Breast epithelium (tissue), 4 donors: ENCODE results near the gene KRT85. TPM values are rescaled to one million over a fixed set of nuclear protein-coding genes. Genes with fewer than 3 reads are reported as not detected.

Source experiments
- DNase-seq, 2 donors: peaks; one replicate each; pipeline ENCODE4 v3.0.0-alpha.2; 2019; ENCODE audit warnings: low spot score in 2 of 2
- H3K27ac ChIP-seq, 2 donors: fragments of 200-600 bp; sonication (generic) in 1 of 2; one replicate each; pipeline ENCODE4 v1.5.1; 2016 to 2019; ENCODE audit warnings: mild to moderate bottlenecking in 1 of 2
- H3K27me3 ChIP-seq, 2 donors: fragments of 200-600 bp; sonication (generic) in 1 of 2; one replicate each; pipeline versions ENCODE4 v1.5.1 to v1.6.0; 2017 to 2019; ENCODE audit warnings: control low read depth in 1 of 2, mild to moderate bottlenecking in 1 of 2
- H3K36me3 ChIP-seq: fragments of 200-600 bp; one replicate; pipeline ENCODE4 v1.5.1; 2019
- H3K4me1 ChIP-seq, 2 donors: fragments of 200-600 bp; sonication (generic); one replicate each; pipeline ENCODE4 v1.5.1; 2016 to 2019; ENCODE audit warnings: control low read depth in 1 of 2
- H3K4me3 ChIP-seq, 3 donors: fragments of 200-600 bp; sonication (generic); 1 replicate in 2 of 3; 2 replicates in 1 of 3; pipeline ENCODE4 v1.5.1; 2016 to 2019; ENCODE audit warnings: mild to moderate bottlenecking in 3 of 3, moderate library complexity in 2 of 3
- H3K9me3 ChIP-seq, 2 donors: fragments of 200-600 bp; sonication (generic) in 1 of 2; one replicate each; pipeline ENCODE4 v1.5.1; 2016 to 2019; ENCODE audit warnings: control low read depth in 1 of 2
- POLR2A ChIP-seq: fragments of 450-650 bp; IDR thresholded peaks from one replicate; pipeline ENCODE4 v1.6.1; 2016; ENCODE audit warnings: antibody characterized with exemption, mild to moderate bottlenecking, moderate library complexity
- POLR2AphosphoS5 ChIP-seq, 3 donors: sonication (generic); formaldehyde crosslinking; IDR thresholded peaks; one replicate each; pipeline ENCODE4 v1.6.1; 2017; ENCODE audit warnings: antibody characterized with exemption in 3 of 3
- intact Hi-C: fragments of 100-400 bp; cut with DNase I; formaldehyde crosslinking; loops from one replicate; pipeline ENCODE4 v1.15.1; 2023; ENCODE audit warnings: low total_unique reads
- total RNA-seq, 3 donors: library from RNA; depleted of rRNA; stranded (reverse); fragments of >200 nt; gene quantifications; one replicate each; pipeline ENCODE4 v1.1.0, GENCODE V29; 2016
- TF ChIP-seq, protein P1 (sequence below), 3 donors: fragments of 450-650 bp; IDR thresholded peaks; one replicate each; pipeline ENCODE4 v1.5.1; 2016 to 2017; ENCODE audit warnings: antibody characterized with exemption in 3 of 3, mild to moderate bottlenecking in 3 of 3, moderate library complexity in 3 of 3

Gene KRT85
- total RNA-seq, 3 donors from 2014 or later, result not detected

DNA sequence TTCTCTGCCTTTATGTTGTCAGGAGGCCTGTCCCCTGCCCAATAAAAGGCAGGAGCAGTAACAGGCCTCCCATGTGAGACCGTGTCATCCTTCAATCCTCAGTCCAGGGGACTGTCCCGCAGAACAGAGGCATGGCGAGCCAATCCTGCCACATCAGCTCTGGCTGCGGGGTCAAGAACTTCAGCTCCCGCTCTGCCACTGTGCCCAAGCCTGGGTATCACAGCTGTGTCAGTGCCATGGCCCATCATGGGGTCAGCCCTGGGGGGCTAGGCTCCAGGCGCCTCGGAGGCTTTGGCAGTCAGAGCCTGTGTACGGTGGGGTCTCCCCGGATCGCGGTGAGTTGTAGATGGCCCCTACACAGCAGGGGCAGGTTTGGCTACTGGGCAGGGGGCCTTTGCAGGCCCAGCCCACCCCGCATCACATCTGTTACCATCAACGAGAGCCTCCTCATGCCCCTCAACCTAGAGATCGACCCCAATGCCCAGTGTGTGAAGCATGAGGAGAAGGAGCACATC lies 26.2 kb downstream of the KRT85 start:
- Histone ChIP-seq H3K36me3 (no peaks in the 10 kb centered on the region), H3K27me3 (no peaks in the 10 kb centered on the region), H3K4me1 (no peaks in the 10 kb centered on the region), H3K9me3 (peaks cover 4 to 17% of the 10 kb centered on the region in 2 donors), H3K27ac (no peak overlapping the region), H3K4me3 (no peak overlapping the region)
- no peak for TF ChIP-seq POLR2AphosphoS5 (IDR thresholded peaks at IDR 0.05)
- intact Hi-C loops, result no loop called here
- DNase-seq, result no peak

DNA sequence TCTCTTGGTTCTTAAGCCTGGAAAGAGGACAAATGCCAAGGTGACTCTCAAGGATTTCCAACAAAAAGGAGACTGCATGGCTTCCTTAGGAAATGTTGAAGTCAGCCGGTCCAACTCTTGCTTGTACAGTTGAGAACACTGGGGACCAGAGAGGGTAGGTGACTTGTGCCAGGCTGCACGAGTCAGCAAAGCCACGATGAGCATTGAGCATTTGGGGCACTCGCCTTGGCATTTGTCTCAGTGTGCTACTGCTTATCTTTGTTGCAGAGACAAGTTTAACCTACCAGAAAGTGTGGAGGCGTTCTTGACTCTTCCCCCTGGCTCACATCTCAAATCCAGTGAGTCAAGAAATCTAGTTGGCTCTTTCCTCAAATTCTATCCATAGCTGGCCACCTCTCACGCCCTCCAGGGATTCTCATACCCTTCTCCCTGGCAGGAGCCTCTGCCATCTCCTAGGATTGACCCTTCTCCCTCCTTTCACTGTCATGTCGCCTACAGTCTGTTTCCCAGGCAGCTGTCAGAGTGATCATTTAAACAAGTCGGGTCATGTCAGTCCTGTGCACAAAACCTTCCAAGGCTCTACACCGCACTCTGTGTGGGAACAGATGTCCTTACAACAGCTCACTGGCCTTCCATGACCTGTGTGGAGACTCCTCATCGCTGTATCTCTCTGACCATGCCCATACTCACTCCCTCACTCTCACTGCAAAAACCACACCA lies 28.9 kb downstream of the KRT85 start:
- peaks cover 10 to 19% of the 10 kb centered on the region in 2 donors for H3K9me3 ChIP-seq
- H3K27me3 ChIP-seq, result no peaks in the 10 kb centered on the region
- intact Hi-C loops, result no loop called here
- peak overlapping the region in 1 of 2 donors; percentile 42 for H3K27ac ChIP-seq
- H3K36me3 ChIP-seq, result no peaks in the 10 kb centered on the region
- peak in 1 of 2 donors; percentile 88 for DNase-seq
- H3K4me1 ChIP-seq, result no peaks in the 10 kb centered on the region
- no peak overlapping the region for H3K4me3 ChIP-seq
- TF ChIP-seq, protein P1, sequence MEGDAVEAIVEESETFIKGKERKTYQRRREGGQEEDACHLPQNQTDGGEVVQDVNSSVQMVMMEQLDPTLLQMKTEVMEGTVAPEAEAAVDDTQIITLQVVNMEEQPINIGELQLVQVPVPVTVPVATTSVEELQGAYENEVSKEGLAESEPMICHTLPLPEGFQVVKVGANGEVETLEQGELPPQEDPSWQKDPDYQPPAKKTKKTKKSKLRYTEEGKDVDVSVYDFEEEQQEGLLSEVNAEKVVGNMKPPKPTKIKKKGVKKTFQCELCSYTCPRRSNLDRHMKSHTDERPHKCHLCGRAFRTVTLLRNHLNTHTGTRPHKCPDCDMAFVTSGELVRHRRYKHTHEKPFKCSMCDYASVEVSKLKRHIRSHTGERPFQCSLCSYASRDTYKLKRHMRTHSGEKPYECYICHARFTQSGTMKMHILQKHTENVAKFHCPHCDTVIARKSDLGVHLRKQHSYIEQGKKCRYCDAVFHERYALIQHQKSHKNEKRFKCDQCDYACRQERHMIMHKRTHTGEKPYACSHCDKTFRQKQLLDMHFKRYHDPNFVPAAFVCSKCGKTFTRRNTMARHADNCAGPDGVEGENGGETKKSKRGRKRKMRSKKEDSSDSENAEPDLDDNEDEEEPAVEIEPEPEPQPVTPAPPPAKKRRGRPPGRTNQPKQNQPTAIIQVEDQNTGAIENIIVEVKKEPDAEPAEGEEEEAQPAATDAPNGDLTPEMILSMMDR (IDR thresholded peaks at IDR 0.05), result no peak
- TF ChIP-seq POLR2A (no peak), POLR2AphosphoS5 (IDR thresholded peaks at IDR 0.05) (peak in 1 of 3 donors; percentile 31)

DNA sequence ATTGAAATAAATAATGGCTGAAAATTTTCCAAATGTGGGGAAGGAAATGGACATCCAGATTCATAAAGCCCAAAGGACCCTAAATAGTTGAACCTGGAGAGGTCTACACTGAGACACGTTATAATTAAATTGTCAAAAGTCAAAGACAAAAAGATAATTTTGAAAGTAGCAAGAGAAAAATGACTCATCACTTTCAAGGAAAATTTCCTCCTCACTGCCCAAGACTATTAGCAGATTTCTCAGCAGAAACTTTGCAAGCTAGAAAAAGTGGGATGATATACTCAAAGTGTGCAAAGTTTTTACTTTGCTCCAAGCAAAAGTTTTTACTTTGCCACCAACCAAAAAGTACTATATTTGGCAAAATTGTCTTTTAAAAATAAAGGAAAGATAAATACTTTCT lies 30.2 kb downstream of the KRT85 start:
- intact Hi-C loops, result no loop called here
- no peaks in the 10 kb centered on the region for H3K36me3 ChIP-seq
- no peaks in the 10 kb centered on the region for H3K27me3 ChIP-seq
- H3K27ac ChIP-seq, result no peak overlapping the region
- H3K4me3 ChIP-seq, result no peak overlapping the region
- H3K4me1 ChIP-seq, result no peaks in the 10 kb centered on the region
- DNase-seq, result no peak
- TF ChIP-seq, protein P1 (IDR thresholded peaks at IDR 0.05), result no peak
- no peak for TF ChIP-seq POLR2AphosphoS5 (IDR thresholded peaks at IDR 0.05)
- no peak for TF ChIP-seq POLR2A
- H3K9me3 ChIP-seq, result peaks cover 10 to 15% of the 10 kb centered on the region in 2 donors

DNA sequence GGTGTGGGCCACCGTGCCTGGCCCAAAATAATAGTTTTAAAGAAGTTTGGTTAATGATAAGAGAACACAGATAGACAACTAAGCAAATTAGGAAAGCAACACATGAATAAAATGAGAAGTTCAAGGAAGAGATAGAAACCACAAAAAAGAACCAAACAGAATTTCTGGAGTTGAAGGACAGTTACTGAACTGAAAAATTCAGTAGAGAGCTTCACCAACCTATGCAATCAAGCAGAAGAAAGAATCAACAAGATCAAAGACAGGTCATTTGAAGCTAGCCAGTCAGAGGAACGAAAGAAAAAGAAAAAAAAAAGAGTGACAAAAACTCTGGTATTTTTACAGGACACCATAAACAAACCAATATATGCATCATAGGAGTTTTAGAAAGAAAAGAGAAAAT lies 30.6 kb downstream of the KRT85 start:
- intact Hi-C loops, result no loop called here
- DNase-seq, result no peak

DNA sequence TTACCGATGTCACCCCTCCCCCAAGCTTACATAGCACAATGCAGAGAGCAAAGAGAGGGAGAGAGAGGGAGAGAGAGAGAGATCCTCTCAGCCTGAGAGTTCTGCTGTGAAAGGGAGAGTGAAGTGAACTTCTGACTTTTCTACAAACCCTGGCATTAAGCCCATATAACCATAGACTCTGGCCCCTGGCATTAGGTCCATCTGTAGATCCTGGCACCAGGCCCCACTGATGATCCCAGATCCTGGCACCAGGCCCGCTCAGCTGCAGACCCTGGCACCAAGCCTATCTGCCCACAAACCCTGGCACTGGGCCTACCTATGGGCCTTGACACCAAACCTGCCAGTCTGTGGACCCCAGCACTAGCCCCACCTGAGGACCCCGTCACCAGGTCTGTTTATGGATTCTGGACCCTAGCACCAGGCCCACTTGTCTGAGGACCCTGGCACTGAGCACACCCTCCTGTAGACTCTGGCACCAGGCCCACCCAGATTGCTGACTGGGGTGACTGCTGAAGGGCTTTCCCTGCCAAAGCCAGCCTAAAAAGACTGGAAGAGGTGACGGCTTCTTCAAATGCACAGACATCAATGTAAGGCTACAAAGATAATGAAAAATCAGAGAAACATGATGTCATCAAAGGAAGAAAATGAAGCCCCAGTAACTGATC lies 31.6 kb downstream of the KRT85 start:
- TF ChIP-seq POLR2A (no peak), POLR2AphosphoS5 (IDR thresholded peaks at IDR 0.05) (no peak)
- TF ChIP-seq, protein P1 (IDR thresholded peaks at IDR 0.05), result no peak
- H3K36me3 ChIP-seq, result no peaks in the 10 kb centered on the region
- H3K27me3 ChIP-seq, result no peaks in the 10 kb centered on the region
- intact Hi-C loops, result no loop called here
- no peak overlapping the region for H3K27ac ChIP-seq
- DNase-seq, result no peak
- H3K4me3 ChIP-seq, result no peak overlapping the region
- H3K9me3 ChIP-seq, result peaks cover 10 to 15% of the 10 kb centered on the region in 2 donors
- H3K4me1 ChIP-seq, result no peaks in the 10 kb centered on the region

More for the DNA sequence above, 30.6 kb downstream of the KRT85 start:
- Histone ChIP-seq H3K4me3 (no peak overlapping the region), H3K9me3 (peaks cover 10 to 15% of the 10 kb centered on the region in 2 donors), H3K36me3 (no peaks in the 10 kb centered on the region), H3K27me3 (no peaks in the 10 kb centered on the region), H3K27ac (no peak overlapping the region), H3K4me1 (no peaks in the 10 kb centered on the region)
- TF ChIP-seq POLR2A, result no peak
- TF ChIP-seq, protein P1 (IDR thresholded peaks at IDR 0.05), result no peak
- no peak for TF ChIP-seq POLR2AphosphoS5 (IDR thresholded peaks at IDR 0.05)
